ENCODE data around the gene RALGAPA1. TPM values are rescaled to one million over a fixed set of nuclear protein-coding genes. Genes with fewer than 3 reads are reported as not detected.
"Not testable (repeated sequence)": the region's sequence is repeated elsewhere in the genome, so short reads cannot be mapped to it uniquely, and the experiment has no call there.

RALGAPA1 gene
- total RNA-seq, 1 donor from 2014 or later: 63.1 TPM

DNA sequence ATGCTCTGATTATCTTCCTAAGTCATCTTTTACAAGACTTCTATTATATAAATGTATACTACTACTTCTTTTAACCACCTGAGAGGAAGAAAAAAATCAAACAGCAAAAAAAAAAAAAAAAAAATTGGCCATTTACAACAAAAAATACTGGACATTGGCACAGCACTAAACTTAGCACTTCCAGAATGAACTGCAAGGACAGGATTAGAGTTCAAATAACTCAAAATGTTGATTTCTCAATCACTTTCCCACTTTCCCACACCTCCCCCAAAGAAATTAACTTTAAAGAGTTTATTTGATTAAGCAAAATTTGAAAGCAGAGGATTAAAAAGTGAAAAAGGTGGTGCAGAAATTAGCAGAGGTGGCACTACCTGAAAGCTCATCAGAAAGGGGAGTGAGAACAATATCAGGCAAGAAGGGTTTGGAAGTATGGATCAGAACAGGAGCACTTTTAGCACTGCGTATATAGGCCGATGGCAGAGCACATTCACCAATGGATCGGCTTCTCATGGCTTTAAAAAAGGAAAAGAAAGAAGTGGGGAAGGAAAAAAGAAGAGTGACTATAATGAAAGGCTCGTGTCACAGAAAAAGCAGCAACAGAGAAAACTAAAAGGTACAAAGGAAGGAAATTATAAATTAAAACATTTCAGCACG is 109.2 kb downstream of the RALGAPA1 start:
- no peak for DNase-seq (ENCODE audit: low spot score)

DNA sequence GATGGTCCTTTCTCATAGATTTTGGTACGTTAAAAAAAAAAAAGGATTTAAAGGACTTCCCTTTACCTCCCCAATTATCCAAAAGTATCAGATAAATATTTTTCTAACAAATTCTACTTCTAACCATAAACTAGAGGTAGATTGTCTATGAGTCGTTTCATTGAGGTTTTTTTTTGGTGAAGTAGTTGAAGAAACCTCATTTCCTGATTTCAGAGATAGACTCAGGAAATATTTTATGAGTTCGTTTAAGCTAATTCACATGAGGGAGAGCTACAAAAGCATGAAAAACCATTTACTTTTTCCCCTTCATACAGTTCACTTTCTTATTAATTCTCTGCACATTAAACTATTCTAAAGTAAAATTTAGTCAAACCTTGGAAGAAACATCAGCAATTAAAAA is 112.5 kb downstream of the RALGAPA1 start:
- DNase-seq (ENCODE audit: low spot score): no peak

GRCh38 chr14:35696119-35696518 is 113.0 kb downstream of the RALGAPA1 start:
- no peak for DNase-seq (ENCODE audit: low spot score)

GRCh38 chr14:35695647-35696046 is 113.4 kb downstream of the RALGAPA1 start:
- DNase-seq (ENCODE audit: low spot score): no peak

DNA sequence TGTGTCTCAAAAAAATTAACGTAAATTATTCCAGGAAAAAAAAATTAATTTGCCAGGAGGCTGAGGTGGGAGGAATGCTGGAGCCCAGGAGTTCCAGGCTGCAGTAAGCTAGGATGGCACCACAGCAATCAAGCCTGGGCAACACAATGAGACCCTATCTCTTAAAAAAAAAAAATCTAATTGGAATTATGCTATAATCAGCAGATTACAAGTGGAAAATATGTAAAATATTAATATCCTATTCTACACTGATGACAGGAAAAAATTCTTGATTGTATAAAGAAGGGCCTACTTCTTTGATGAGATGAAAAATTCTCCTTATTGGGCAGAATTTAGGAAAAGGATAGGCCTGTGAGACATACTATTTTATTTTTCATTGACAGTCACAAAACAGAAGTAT is 114.0 kb downstream of the RALGAPA1 start:
- no peak for DNase-seq (ENCODE audit: low spot score)

- no peak for DNase-seq (ENCODE audit: low spot score)
Measured at GRCh38 chr14:35689000-35689460, 120.1 kb downstream of the RALGAPA1 start.

DNA sequence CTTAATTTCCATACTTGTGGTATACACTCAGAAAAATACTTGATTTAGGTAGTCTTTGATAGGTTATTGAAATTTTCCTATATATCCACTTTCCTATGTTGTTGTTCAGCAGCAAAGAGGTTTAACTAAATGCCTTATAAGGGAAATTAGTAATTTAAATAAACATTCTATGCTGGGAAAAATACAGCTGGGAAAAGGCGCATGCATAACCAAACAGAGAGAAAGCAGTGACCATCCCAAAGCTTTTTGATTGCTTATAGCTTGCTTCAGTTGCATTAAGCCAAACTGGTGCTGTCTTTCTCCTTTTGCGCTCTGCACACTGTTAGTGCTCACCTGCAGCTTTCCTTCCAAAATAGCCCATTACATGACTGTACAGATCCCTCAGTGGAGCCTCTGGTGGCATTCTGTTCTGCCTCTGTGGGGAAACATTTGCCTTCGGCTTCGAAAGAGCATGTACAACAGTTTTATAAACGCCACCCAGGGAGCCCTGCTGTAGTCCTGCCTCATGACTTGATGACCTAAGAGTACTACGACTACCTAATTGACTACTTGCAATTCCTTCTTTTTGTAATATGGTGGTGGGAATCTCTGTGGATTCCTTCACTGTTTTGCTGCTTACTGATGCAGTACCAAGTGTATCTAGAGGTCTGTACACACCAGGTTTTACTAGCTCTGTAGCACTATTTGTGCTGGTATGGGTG is 120.8 kb downstream of the RALGAPA1 start:
- DNase-seq (ENCODE audit: low spot score): no peak

- DNase-seq (ENCODE audit: low spot score): peak; percentile 26
Measured at GRCh38 chr14:35687335-35687939, 121.7 kb downstream of the RALGAPA1 start.

- not testable (repeated sequence) for DNase-seq (ENCODE audit: low spot score)
Measured at GRCh38 chr14:35683688-35684087, 125.4 kb downstream of the RALGAPA1 start.

DNA sequence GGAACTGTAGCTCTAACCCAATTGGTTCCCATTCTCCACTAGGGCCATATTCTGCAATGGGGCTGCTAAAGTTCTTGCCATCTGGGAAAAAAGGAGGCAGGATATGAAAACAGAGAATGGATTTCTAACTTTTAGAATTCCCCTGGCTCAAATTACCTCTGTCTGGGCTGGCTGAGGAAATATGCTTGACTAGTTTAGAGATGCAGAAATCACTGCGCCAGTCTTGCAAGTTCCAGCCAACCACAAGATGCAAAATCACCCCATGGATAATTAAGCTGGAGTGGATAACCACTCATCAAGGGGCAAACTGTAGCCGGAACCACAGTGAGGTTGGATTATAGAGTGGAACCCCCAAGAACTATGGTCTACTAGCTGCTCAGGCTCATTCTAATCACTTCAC is 126.3 kb downstream of the RALGAPA1 start:
- DNase-seq (ENCODE audit: low spot score): no peak

- DNase-seq (ENCODE audit: low spot score): no peak
Measured at GRCh38 chr14:35678403-35679028, 130.6 kb downstream of the RALGAPA1 start.

DNA sequence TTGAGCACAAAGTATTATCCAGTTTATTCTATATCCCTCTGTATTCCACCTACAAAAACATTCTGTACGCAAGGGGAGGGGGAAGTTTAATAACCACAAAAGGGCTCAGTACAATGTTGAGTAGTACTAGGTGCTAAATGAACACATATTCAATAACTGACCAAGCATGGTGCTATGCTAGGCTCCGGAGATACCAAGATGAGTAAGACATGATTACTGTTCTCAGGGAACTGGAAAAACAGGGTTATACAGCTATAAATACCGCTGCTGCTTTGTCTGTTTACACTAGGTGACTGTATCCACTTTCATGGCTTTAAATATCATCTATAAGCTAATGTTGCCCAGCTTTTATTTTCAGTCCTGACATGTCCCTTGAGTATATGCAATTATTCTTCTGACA is 139.3 kb downstream of the RALGAPA1 start:
- DNase-seq (ENCODE audit: low spot score): no peak

DNA sequence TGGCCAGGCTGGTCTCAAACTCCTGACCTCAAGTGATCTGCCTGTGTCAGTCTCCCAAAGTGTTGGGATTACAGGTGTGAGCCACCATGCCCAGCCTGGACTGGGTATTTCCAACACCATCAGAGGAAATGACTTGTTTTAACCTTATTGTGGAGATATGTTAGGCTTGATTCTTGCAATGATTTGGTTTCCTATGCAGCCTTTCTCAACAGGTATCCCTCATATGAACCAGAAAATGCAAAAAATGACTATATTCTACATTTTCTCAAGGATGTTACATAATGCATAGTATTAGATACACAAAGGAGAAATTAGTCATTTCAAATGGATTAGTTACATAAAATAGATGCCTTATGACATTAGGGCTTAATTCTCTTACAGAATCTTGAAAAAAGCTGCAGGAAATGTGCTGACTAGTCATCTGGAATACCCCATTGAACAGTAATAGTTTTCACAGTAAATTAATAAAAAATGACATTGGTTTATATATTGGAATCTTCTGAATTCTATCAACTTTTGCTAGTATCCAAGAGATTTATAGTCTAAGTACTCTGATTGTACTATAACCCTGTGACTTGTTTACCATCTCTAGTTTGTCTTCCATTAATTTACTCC is 142.6 kb downstream of the RALGAPA1 start:
- DNase-seq (ENCODE audit: low spot score): no peak

DNA sequence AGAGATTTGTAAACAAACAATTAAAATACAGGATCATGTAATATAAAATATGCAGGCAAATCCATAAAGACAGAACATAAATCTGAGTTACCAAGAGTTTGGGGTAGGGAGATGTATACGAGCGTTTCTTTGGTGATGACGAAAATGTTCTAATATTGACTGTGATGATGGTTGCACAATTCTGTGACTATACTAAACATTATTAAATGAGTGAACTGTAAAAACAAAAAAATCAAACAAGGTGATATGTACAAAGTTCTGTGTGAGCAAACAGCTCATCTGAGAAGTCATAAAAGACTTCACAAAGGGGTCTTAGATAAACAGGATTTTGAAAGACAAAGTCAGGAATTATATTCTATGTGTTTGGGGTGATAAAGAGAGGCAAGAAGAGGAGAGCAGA is 147.2 kb downstream of the RALGAPA1 start:
- DNase-seq (ENCODE audit: low spot score): no peak

- no peak for DNase-seq (ENCODE audit: low spot score)
Measured at GRCh38 chr14:35653045-35653444, 156.1 kb downstream of the RALGAPA1 start.

- DNase-seq (ENCODE audit: low spot score): no peak
Measured at GRCh38 chr14:35643513-35643912, 165.6 kb downstream of the RALGAPA1 start.

- no peak for DNase-seq (ENCODE audit: low spot score)
Measured at GRCh38 chr14:35637851-35638250, 171.2 kb downstream of the RALGAPA1 start.

DNA sequence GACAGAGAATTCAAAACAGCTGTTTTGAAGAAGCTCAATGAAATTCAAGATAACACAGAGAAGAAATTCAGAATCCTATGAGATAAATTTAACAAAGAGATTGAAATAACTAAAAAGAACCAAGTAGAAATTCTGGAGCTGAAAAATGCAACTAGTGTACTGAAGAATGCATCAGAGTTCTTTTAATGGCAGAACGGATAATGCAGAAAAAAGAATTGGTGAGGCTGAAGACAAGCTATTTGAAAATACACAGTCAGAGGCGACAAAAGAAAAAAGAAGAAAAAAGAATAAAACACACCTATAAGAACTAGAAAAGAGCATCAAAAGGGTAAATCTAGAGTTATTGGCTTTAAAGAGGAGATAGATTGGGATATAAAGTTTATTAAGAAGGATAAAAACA is 171.8 kb downstream of the RALGAPA1 start:
- no peak for DNase-seq (ENCODE audit: low spot score)

DNA sequence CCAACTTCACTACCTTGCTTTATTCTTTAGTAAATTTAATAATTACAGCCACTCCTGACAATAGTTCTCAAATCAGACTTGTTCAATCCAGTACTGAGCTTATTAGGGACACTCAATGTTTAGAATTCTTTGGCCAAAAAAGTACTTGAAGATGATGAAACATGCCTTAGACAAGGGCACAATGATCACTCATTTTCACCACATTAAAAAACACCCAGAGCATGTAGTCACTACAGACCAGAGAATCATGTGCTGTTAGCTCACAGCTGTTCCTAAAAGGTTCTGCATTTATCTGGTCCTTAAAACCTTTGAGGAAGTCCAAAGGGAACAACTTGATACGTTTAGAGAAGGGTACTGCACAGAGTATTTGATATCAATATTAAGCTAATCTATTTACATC is 176.4 kb downstream of the RALGAPA1 start:
- no peak for DNase-seq (ENCODE audit: low spot score)

DNA sequence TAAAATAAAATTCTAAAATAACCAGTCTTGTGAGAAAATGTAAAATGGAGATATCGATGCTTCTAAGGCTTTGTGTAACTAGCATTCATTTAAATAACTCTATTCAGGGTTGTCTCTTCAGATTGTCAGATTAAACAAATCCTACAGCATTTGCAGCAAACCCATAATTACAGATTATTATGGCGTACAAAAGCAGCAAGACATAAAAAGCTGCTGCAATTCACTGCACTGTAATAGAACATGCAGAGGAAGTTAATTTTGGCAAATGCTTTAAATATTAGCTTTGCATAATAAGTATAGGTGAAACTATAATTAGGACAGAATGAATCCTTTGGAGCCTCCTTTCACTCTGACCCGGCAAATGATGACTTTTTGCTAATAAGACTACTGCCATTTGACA is 176.8 kb downstream of the RALGAPA1 start:
- no peak for DNase-seq (ENCODE audit: low spot score)

DNA sequence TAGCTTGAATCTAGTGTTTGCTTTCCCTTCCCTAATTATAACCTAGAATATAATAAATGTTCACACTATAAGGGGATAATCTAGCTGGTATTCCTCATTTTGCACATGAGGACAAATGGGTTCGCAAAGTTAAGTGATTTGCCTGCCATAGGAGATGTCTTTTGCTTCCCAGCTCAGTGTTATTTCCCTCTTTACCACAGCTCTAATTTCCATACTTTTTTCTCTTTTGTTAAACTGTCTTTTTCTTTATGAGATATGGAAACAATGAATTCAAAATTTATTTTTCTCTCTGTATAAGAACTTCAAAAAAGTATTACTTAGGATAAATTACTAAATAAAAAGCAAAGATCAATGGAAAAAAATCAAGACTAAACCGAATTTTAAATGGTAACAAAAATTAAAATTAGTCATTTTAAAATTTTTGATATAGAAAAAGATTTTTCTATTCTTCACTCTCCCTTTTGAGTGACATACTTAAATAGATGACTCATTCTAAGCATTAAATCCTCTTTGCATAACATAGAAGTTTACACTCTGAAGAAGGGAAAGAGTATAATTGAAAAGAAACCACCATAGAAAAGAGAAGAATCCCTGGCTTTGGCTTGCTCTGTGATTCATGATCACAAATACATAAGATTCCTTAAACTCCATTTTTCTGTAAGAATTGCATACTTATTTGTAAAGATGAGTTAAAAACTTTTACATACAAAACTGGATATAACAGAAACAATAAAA is 177.9 kb downstream of the RALGAPA1 start:
- DNase-seq (ENCODE audit: low spot score): no peak
